A673 (cell line): ENCODE data around the gene HTR6. TPM values are rescaled to one million over a fixed set of nuclear protein-coding genes. Genes with fewer than 3 reads are reported as not detected.

ENCODE experiments used
- BruUV-seq: library from RNA; stranded (reverse); fragments of 400-500 nt; replicated peaks from 2 replicates; lab custom pipeline; 2021; lab: Mats Ljungman, UMichigan
- CTCF ChIA-PET: fragments of 300-600 bp; sonication (Branson Sonifier 250); formaldehyde crosslinking; loops from one replicate; lab custom pipeline; 2022; ENCODE audit warnings: antibody characterized with exemption; lab: Charles Lee
- POLR2A ChIA-PET: fragments of 300-600 bp; sonication (Branson Sonifier 250); formaldehyde crosslinking; loops from one replicate; lab custom pipeline; 2022; ENCODE audit warnings: antibody characterized with exemption; ENCODE audit not compliant: low non-redundant PET; lab: Charles Lee
- DNase-seq: peaks from one replicate; pipeline ENCODE4 v3.0.0-alpha.2; 2015; ENCODE audit warnings: low spot score
- H3K27ac ChIP-seq: fragments of 200-600 bp; sonication (generic); 2 replicates; pipeline ENCODE4 v1.5.1; 2016; ENCODE audit warnings: mixed run types, low read depth, mild to moderate bottlenecking, mixed read lengths, antibody characterized with exemption, low read length; ENCODE audit not compliant: poor library complexity, severe bottlenecking
- H3K27me3 ChIP-seq: fragments of 200-600 bp; sonication (generic); replicated peaks from 2 replicates; pipeline ENCODE4 v1.6.1; 2017; ENCODE audit warnings: mixed run types, low read depth, mild to moderate bottlenecking, mixed read lengths, antibody characterized with exemption, low read length; ENCODE audit not compliant: insufficient read depth, poor library complexity
- H3K36me3 ChIP-seq: fragments of 200-600 bp; sonication (generic); 2 replicates; pipeline ENCODE4 v1.6.1; 2016; ENCODE audit warnings: mixed run types, mild to moderate bottlenecking, mixed read lengths, antibody characterized with exemption, low read length; ENCODE audit not compliant: insufficient read depth, poor library complexity, severe bottlenecking
- H3K4me1 ChIP-seq: fragments of 200-600 bp; sonication (generic); 2 replicates; pipeline ENCODE4 v1.6.1; 2017; ENCODE audit warnings: mixed run types, mild to moderate bottlenecking, mixed read lengths, antibody characterized with exemption, low read length; ENCODE audit not compliant: insufficient read depth, poor library complexity, severe bottlenecking
- H3K4me3 ChIP-seq: fragments of 200-600 bp; sonication (generic); 2 replicates; pipeline ENCODE4 v1.5.1; 2016; ENCODE audit warnings: low read depth, mixed run types, mild to moderate bottlenecking, mixed read lengths, low read length; ENCODE audit not compliant: poor library complexity, severe bottlenecking
- H3K9me3 ChIP-seq: fragments of 200-600 bp; sonication (generic); 2 replicates; pipeline ENCODE4 v1.6.1; 2016; ENCODE audit warnings: mixed run types, low read depth, mild to moderate bottlenecking, mixed read lengths, antibody characterized with exemption, low read length; ENCODE audit not compliant: poor library complexity, severe bottlenecking
- EZH2 ChIP-seq: fragments of 200-600 bp; sonication (generic); IDR thresholded peaks from 2 replicates; pipeline ENCODE4 v1.6.1; 2017; ENCODE audit warnings: borderline replicate concordance, low read depth, mild to moderate bottlenecking, mixed read lengths, antibody characterized with exemption, low read length; ENCODE audit not compliant: poor library complexity, severe bottlenecking
- intact Hi-C: fragments of 100-400 bp; cut with micrococcal nuclease; formaldehyde crosslinking; loops from one replicate; pipeline ENCODE4 v1.10.0; 2022; ENCODE audit not compliant: unreplicated experiment
- total RNA-seq: library from RNA; stranded (reverse); gene quantifications from 2 replicates; pipeline ENCODE4 v1.2.3, GENCODE V29; 2021
- TF ChIP-seq, protein P1 (sequence below): fragments of 300-800, 200-600 bp; sonication (generic); conservative IDR thresholded peaks from 2 replicates; pipeline ENCODE4 v1.5.1; 2017; ENCODE audit warnings: low read depth, mild to moderate bottlenecking, antibody characterized with exemption, low read length, moderate library complexity, mixed read lengths

The HTR6 gene
- total RNA-seq, 1 experiment from 2014 or later, result not detected

DNA sequence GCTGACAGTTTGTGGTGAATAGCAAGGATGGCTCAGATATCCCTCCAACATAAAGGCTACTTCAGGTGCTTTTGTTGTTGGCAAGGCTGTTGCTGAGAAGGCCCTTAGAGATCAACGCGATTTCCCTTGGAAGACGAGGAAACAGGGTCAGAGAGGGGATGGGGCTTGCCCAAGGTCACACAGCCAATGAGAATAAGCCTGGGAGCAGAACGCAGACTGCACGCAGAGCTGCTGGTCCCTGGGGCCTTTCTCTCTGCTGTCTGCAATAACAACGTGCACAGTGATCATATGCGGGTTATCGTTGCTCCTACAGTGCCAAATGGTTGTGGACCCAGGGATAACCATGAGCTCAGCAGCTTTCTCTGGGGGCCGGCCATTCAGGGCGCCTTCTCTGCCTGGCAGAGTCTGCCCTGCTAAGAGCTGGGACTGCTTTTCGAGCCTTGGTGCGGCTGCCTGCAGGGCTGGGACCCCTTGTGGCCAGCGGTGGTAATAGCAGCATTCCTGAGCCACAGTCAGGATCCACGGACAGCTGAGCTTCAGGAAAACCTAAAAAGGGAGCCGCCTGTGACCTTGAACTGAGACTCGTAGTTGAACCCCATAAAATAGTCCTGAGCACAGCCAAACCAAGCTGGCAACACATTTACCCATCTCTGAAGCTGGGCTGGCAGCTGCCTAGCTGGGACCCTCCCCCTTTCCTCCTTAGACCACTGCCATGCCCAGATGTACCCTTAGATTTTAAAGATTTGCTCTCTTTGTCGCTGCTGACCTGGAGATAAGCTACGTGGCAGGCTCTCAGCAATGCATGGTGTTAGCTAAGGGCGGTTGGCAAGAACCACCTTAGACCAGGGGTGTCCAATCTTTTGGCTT lies 39.8 kb downstream of the HTR6 start:
- Histone ChIP-seq H3K27ac (no peak overlapping the region), H3K27me3 (no peaks in the 10 kb centered on the region), H3K4me1 (no peaks in the 10 kb centered on the region), H3K36me3 (no peaks in the 10 kb centered on the region), H3K9me3 (no peaks in the 10 kb centered on the region), H3K4me3 (no peak overlapping the region)
- DNase-seq, result peak; percentile 73
- ChIA-PET CTCF (interaction anchor here (1.4 to 2.5 kb wide), 3 partner anchors 11 to 51 kb away, joined by 4 to 18 read pairs (median 4); no protein-coding TSS in a partner anchor), POLR2A (no interaction called here)
- BruUV-seq, result no TSS peak
- intact Hi-C loops, result loop anchor here (5.0 kb wide), 1 partner anchor 42 kb away; the partner anchor contains the start of gene HTR6
- TF ChIP-seq, protein P1, sequence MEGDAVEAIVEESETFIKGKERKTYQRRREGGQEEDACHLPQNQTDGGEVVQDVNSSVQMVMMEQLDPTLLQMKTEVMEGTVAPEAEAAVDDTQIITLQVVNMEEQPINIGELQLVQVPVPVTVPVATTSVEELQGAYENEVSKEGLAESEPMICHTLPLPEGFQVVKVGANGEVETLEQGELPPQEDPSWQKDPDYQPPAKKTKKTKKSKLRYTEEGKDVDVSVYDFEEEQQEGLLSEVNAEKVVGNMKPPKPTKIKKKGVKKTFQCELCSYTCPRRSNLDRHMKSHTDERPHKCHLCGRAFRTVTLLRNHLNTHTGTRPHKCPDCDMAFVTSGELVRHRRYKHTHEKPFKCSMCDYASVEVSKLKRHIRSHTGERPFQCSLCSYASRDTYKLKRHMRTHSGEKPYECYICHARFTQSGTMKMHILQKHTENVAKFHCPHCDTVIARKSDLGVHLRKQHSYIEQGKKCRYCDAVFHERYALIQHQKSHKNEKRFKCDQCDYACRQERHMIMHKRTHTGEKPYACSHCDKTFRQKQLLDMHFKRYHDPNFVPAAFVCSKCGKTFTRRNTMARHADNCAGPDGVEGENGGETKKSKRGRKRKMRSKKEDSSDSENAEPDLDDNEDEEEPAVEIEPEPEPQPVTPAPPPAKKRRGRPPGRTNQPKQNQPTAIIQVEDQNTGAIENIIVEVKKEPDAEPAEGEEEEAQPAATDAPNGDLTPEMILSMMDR, result peak; percentile 90
- no peak for TF ChIP-seq EZH2

DNA sequence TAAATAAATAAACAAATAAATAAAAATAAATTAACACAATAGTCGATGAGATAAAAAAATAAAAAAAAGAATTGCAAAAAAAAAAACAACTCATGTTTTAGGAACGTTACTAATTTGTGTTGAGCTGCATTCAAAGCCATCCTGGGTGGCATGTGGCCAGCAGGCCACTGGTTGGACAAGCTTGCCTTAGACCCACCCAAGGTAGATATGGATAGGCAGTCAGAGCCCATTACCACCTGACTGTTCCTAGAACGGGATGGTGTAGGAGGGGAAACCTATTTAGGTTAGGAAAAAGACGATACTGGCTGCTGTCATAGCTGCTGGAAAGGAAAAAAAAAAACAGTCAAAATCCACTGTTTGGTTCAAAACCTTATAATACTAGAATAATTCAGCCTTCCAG lies 40.8 kb downstream of the HTR6 start:
- no peaks in the 10 kb centered on the region for H3K4me1 ChIP-seq
- no peak overlapping the region for H3K4me3 ChIP-seq
- DNase-seq, result no peak
- intact Hi-C loops, result no loop called here
- no peaks in the 10 kb centered on the region for H3K9me3 ChIP-seq
- no peaks in the 10 kb centered on the region for H3K27me3 ChIP-seq
- POLR2A ChIA-PET, result no interaction called here
- TF ChIP-seq, protein P1, result no peak
- TF ChIP-seq EZH2, result no peak
- no peak overlapping the region for H3K27ac ChIP-seq
- CTCF ChIA-PET, result interaction anchor here (0.7 to 2.5 kb wide), 2 partner anchors 43 to 265 kb away, joined by 4 to 18 read pairs; no protein-coding TSS in a partner anchor
- no peaks in the 10 kb centered on the region for H3K36me3 ChIP-seq
- no TSS peak for BruUV-seq

DNA sequence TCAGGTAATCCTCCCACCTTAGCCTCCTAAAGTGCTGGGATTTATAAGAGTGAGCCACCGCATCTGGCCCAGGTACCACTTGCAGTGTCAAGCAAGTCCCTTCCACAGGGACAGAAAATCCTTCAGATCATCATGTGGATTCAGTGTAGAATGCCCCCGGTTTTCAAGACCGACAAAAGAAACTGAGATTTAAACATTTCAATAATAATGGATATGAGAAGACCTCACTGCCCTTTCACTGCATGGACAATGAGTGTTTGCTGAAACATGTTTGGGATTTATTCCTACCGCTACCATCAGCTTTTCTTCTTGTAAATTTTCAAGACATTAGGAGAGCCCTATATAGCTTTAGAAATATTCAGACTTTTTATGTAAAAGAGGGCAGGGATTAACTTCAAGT lies 41.5 kb downstream of the HTR6 start:
- Histone ChIP-seq H3K36me3 (no peaks in the 10 kb centered on the region), H3K27ac (no peak overlapping the region), H3K27me3 (no peaks in the 10 kb centered on the region), H3K4me1 (no peaks in the 10 kb centered on the region), H3K4me3 (no peak overlapping the region), H3K9me3 (no peaks in the 10 kb centered on the region)
- DNase-seq, result no peak
- intact Hi-C loops, result no loop called here
- no TSS peak for BruUV-seq
- POLR2A ChIA-PET, result no interaction called here
- CTCF ChIA-PET, result interaction anchor here (1.0 kb wide), 1 partner anchor 43 kb away, joined by 3 read pairs; no protein-coding TSS in a partner anchor
- no peak for TF ChIP-seq EZH2
- TF ChIP-seq, protein P1, result no peak
